Activated T-helper 1 cell treated with anti-CD3 and anti-CD28 coated beads, Interleukin-12 subunit alpha, Interleukin-12 subunit beta, Interleukin-2, Interleukin-4 antibody, amounts not matched to agents 30 ng/mL and 10 ng/mL and 1 ng/mL, durations not matched to agents 14 hours and 24 hours and 36 hours (primary cell): ENCODE measurements around the gene MAP1LC3A. TPM values are rescaled to one million over a fixed set of nuclear protein-coding genes. Genes with fewer than 3 reads are reported as not detected.
A peak's percentile ranks its signal among the peaks of the same experiment; 100 is the strongest.

ENCODE experiments used
- DNase-seq: peaks from one replicate; pipeline ENCODE4 v3.0.0; 2021; ENCODE audit warnings: low spot score
- H3K27ac Mint-ChIP-seq: one replicate; pipeline ENCODE4 v1.8.0; 2021; ENCODE audit warnings: mild to moderate bottlenecking, mixed read lengths
- H3K27me3 Mint-ChIP-seq: one replicate; pipeline ENCODE4 v1.8.0; 2022; ENCODE audit warnings: mild to moderate bottlenecking, moderate library complexity, mixed read lengths; ENCODE audit not compliant: insufficient read depth
- H3K36me3 Mint-ChIP-seq: one replicate; pipeline ENCODE4 v1.8.0; 2021; ENCODE audit warnings: low read depth, mixed read lengths
- H3K4me1 Mint-ChIP-seq: one replicate; pipeline ENCODE4 v1.8.0; 2021; ENCODE audit warnings: low read depth, mixed read lengths
- H3K4me3 Mint-ChIP-seq: one replicate; pipeline ENCODE4 v1.8.0; 2021; ENCODE audit warnings: mild to moderate bottlenecking, moderate library complexity, mixed read lengths
- H3K9me3 Mint-ChIP-seq: one replicate; pipeline ENCODE4 v1.8.0; 2021; ENCODE audit warnings: mixed read lengths
- intact Hi-C: fragments of 100-400 bp; cut with micrococcal nuclease; formaldehyde crosslinking; loops from one replicate; pipeline ENCODE4 v1.15.1; 2024
- total RNA-seq: library from RNA; stranded (reverse); gene quantifications from 2 replicates; pipeline ENCODE4 v1.2.3, GENCODE V29; 2022

Gene MAP1LC3A
- total RNA-seq, 1 donor from 2014 or later = 6.1 TPM

- Mint-ChIP-seq H3K36me3 (peaks cover 2% of the 10 kb centered on the region), H3K27me3 (no peaks in the 10 kb centered on the region), H3K4me1 (peaks cover 7% of the 10 kb centered on the region), H3K27ac (no peak overlapping the region), H3K4me3 (no peak overlapping the region), H3K9me3 (no peaks in the 10 kb centered on the region)
- DNase-seq = no peak
- intact Hi-C loops = no loop called here
Observed at GRCh38 chr20:34562641-34563040, 4.1 kb downstream of the MAP1LC3A start.

- Mint-ChIP-seq H3K36me3 (peaks cover 2% of the 10 kb centered on the region), H3K4me3 (no peak overlapping the region), H3K27ac (no peak overlapping the region), H3K27me3 (no peaks in the 10 kb centered on the region), H3K9me3 (no peaks in the 10 kb centered on the region), H3K4me1 (no peaks in the 10 kb centered on the region)
- DNase-seq = no peak
- intact Hi-C loops = no loop called here
Observed at GRCh38 chr20:34564833-34565232, 6.3 kb downstream of the MAP1LC3A start.

DNA sequence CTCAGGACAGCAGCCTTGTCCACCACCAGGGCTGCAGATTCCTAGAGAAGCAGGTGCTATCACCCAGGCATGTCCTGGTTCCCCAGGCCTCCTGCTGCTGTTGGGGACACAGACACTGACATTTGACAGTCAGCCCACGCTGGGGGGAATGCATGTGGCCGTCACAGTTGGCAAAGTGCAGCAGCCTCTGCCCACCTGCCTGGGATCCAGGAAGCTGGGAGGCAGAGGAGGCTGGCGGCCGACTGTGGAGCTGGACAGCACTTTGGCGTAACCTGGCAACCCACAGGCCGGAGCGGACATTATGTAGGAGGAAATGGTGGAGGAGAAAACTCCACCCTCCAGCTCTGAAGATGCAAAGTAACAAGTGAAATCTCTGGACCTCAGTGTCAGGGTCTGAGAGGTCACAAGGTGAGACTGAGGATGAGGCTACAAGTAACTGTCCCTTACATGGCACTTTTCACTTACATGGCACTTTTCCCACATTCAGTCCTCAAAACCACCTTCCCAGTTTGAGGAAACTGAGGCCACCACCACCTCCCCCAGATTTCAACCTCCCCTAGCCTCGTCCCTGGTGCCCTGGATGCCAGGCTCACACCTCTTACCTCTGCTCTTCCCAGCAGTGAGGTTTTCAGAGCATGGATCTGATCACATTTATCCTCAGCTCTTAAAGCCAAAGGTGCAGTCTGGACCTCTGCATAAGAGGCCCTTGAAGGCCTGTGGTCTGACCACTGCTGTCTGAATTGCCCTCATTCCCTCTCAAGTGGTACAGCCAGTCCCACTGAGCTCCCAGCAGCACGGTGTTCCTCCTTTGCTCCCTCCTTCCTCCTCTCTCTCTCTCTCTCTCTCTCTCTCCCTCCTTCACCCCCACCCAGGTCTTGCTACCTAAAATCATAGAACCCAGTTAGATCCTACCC, 8.7 kb downstream of the MAP1LC3A start:
- H3K36me3 Mint-ChIP-seq = no peaks in the 10 kb centered on the region
- peaks cover 11% of the 10 kb centered on the region for H3K4me1 Mint-ChIP-seq
- no peak overlapping the region for H3K27ac Mint-ChIP-seq
- no peaks in the 10 kb centered on the region for H3K9me3 Mint-ChIP-seq
- H3K27me3 Mint-ChIP-seq = no peaks in the 10 kb centered on the region
- DNase-seq = no peak
- intact Hi-C loops = no loop called here
- no peak overlapping the region for H3K4me3 Mint-ChIP-seq

DNA sequence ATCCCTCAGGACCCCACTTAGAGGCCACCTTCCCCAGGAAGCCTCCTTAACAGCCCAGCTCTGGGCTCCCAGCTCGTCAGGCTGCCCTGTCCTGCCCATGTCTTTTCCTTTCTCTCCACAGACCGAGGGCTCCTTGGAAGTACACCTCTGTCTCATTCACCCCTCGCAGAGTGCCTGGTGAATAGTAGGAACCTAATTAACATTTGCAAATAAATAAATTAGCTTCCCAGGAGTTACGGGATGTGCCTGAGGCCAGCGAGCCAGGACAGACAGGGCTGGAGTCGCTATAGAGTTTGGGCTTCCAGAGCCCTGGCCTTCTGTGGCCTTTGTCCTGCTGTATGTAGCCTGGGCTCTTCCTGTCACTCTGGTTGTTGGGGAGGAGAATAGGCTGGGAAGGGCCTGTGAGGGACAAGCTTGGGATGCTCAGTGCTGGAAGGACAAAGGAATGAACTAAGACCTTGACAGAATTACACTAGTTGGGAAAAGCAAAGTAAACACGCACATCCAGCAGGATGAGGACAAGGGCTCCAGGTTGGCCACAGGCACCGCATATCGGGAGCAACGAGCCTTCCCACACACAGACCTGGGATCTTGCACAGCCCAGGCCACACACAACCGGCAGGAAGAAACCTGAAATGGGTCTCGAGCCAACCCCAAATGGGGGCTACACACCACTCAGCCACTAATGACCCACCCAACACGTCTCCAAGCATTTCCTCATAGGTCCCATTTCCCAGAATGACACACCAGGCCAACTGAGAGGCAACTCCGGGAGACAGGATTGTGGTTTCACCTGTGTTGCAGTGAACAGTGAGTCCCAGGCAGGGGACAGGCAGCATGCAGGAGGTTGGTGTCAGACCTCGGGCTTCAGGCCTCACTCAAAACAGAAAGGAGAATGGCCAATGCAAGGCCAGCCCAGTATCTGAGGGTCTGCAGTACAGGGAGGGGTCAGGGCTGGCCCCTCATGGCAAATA, 9.7 kb downstream of the MAP1LC3A start:
- H3K27ac Mint-ChIP-seq = no peak overlapping the region
- no peaks in the 10 kb centered on the region for H3K9me3 Mint-ChIP-seq

GRCh38 chr20:34569598-34569997, 11.1 kb downstream of the MAP1LC3A start:
- Mint-ChIP-seq H3K9me3 (no peaks in the 10 kb centered on the region), H3K36me3 (peaks cover 6% of the 10 kb centered on the region), H3K4me1 (peaks cover 11% of the 10 kb centered on the region), H3K4me3 (no peak overlapping the region), H3K27me3 (no peaks in the 10 kb centered on the region), H3K27ac (peak overlapping the region; percentile 7)
- DNase-seq = no peak
- intact Hi-C loops = no loop called here

More for the DNA sequence above, 9.7 kb downstream of the MAP1LC3A start:
- Mint-ChIP-seq H3K4me3 (no peak overlapping the region), H3K27me3 (no peaks in the 10 kb centered on the region), H3K36me3 (no peaks in the 10 kb centered on the region), H3K4me1 (peaks cover 11% of the 10 kb centered on the region)
- no peak for DNase-seq
- intact Hi-C loops = no loop called here

GRCh38 chr20:34570859-34571306, 12.4 kb downstream of the MAP1LC3A start:
- H3K36me3 Mint-ChIP-seq = peaks cover 8% of the 10 kb centered on the region

DNA sequence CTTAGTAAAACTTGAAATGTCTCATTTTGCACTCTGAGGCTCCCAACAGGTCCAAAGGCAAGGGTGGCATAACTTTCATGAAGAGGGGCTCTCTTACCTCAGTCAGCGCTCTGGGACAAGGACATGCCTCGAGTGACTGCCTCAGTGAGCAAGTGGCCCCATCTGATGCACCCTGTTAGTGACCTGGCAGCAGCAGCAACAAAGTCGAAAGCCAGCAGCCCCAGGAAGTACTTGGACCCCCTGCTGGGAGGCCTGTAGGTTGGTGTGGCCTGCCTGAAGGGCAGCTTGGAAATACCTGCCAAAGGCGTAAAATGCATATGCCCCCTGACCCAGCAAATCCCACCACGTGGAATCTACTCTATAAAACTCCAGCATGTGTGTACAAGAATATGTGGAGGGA, 13.2 kb downstream of the MAP1LC3A start:
- Mint-ChIP-seq H3K27me3 (no peaks in the 10 kb centered on the region), H3K9me3 (no peaks in the 10 kb centered on the region), H3K4me1 (peaks cover 11% of the 10 kb centered on the region), H3K27ac (no peak overlapping the region), H3K36me3 (peaks cover 8% of the 10 kb centered on the region), H3K4me3 (no peak overlapping the region)
- intact Hi-C loops = no loop called here
- no peak for DNase-seq

More at GRCh38 chr20:34570859-34571306, 12.4 kb downstream of the MAP1LC3A start:
- intact Hi-C loops = no loop called here
- Mint-ChIP-seq H3K27me3 (no peaks in the 10 kb centered on the region), H3K27ac (peak overlapping the region; percentile 81), H3K4me1 (peaks cover 11% of the 10 kb centered on the region), H3K9me3 (no peaks in the 10 kb centered on the region), H3K4me3 (no peak overlapping the region)
- DNase-seq = no peak

GRCh38 chr20:34573541-34574300, 15.2 kb downstream of the MAP1LC3A start:
- Mint-ChIP-seq H3K4me1 (peaks cover 11% of the 10 kb centered on the region), H3K27ac (no peak overlapping the region), H3K4me3 (no peak overlapping the region), H3K9me3 (no peaks in the 10 kb centered on the region), H3K36me3 (peaks cover 10% of the 10 kb centered on the region), H3K27me3 (no peaks in the 10 kb centered on the region)
- DNase-seq = no peak
- intact Hi-C loops = no loop called here

DNA sequence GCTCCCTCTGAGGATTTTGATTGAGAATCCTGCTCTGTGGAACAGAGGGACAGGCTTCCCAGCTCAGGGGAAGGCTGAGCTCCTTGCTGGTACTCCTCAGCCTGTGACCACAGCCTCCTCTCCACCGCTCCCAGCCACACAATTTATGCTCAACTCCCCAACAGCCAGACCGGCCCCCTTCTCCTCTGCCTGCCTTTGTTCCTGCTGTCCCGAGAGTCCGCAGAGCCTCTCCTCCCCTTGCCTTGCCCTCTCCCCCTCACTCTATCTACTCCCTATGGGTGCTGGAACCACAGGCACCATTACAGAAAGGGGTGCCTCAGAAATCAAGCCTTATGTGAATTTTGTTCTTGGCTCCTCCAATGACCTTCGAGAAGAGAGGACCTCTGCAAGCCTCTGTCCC, 15.9 kb downstream of the MAP1LC3A start:
- no peaks in the 10 kb centered on the region for H3K27me3 Mint-ChIP-seq
- intact Hi-C loops = no loop called here
- DNase-seq = no peak
- H3K9me3 Mint-ChIP-seq = no peaks in the 10 kb centered on the region
- H3K27ac Mint-ChIP-seq = peak overlapping the region; percentile 61
- peaks cover 10% of the 10 kb centered on the region for H3K36me3 Mint-ChIP-seq
- H3K4me1 Mint-ChIP-seq = peaks cover 16% of the 10 kb centered on the region
- no peak overlapping the region for H3K4me3 Mint-ChIP-seq

DNA sequence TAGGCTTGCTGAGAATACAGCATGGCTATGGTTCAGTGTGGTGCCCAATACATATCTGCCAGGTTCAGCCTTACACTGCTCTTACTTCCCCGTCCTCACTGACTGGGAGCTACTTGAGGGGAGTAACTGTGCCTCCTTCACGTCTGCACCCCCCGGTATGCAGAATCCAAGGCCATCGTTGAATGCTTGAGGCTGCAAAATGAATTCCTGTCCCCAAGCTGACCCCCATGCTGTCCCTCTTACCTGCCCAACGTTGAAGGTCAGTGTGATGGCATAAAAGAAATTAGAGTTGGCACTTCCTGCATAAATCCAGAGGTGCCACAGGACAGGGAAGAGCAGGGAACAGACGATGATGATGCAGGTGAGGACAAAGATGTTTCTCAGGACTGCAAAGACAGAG, 16.3 kb downstream of the MAP1LC3A start:
- DNase-seq = no peak
- H3K4me1 Mint-ChIP-seq = peaks cover 21% of the 10 kb centered on the region
- H3K27me3 Mint-ChIP-seq = no peaks in the 10 kb centered on the region
- H3K36me3 Mint-ChIP-seq = peaks cover 13% of the 10 kb centered on the region
- H3K4me3 Mint-ChIP-seq = no peak overlapping the region
- intact Hi-C loops = no loop called here
- no peaks in the 10 kb centered on the region for H3K9me3 Mint-ChIP-seq
- H3K27ac Mint-ChIP-seq = no peak overlapping the region

GRCh38 chr20:34575271-34575670, 16.8 kb downstream of the MAP1LC3A start:
- no peak overlapping the region for H3K4me3 Mint-ChIP-seq
- peaks cover 25% of the 10 kb centered on the region for H3K4me1 Mint-ChIP-seq
- H3K36me3 Mint-ChIP-seq = peaks cover 13% of the 10 kb centered on the region
- intact Hi-C loops = no loop called here
- DNase-seq = no peak
- no peak overlapping the region for H3K27ac Mint-ChIP-seq
- no peaks in the 10 kb centered on the region for H3K27me3 Mint-ChIP-seq
- no peaks in the 10 kb centered on the region for H3K9me3 Mint-ChIP-seq

- peaks cover 13% of the 10 kb centered on the region for H3K36me3 Mint-ChIP-seq
- H3K4me3 Mint-ChIP-seq = no peak overlapping the region
- peaks cover 28% of the 10 kb centered on the region for H3K4me1 Mint-ChIP-seq
- no peaks in the 10 kb centered on the region for H3K9me3 Mint-ChIP-seq
- DNase-seq = no peak
- intact Hi-C loops = no loop called here
- no peaks in the 10 kb centered on the region for H3K27me3 Mint-ChIP-seq
- H3K27ac Mint-ChIP-seq = no peak overlapping the region
Observed at GRCh38 chr20:34575756-34576155, 17.2 kb downstream of the MAP1LC3A start.
